ENCODE data around the gene S1PR1. TPM values are rescaled to one million over a fixed set of nuclear protein-coding genes. Genes with fewer than 3 reads are reported as not detected.
A peak's percentile ranks its signal among the peaks of the same experiment; 100 is the strongest.

S1PR1 gene
- total RNA-seq, 6 donors from 2014 or later = 18.9 to 130 (median 76.5) TPM

DNA sequence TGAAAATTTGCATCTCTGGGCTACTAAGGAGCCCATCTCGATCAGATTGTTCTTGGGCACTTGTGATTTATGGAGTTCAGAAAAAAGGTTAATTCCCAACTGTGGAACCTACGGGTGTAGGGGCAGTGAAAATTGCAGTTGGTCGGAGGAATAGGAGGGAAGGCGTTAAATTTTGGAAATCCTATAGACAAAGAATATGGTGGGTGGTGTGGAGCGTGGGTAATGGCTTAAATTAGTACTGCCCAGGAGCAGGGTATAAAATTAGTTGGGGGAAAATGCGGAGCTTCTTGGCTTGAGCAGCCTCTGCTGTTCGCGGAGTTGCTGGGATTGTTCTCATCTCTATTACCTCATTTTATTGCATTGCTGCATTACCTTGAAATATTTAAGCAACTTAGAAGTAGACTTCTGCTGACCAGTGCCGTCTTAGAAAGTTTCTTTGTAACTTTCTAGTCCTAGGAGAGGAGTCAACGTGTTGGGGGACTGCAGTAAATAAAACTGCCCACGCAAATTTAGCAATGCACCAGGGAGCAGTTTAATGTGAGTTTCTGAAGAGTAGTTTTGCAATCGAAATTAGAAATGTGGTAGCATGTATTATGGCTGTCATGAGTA is 514 bp downstream of the S1PR1 start:
- Histone ChIP-seq H3K4me3 (peak overlapping the region; percentile 60 to 78 (median 62)), H3K27ac (peak overlapping the region; percentile 89 to 97 (median 94)), H3K9me3 (no peaks in the 10 kb centered on the region), H3K27me3 (no peaks in the 10 kb centered on the region), H3K36me3 (peaks cover 0 to 19% (median 3%) of the 10 kb centered on the region in 4 donors), H3K4me1 (peaks cover 9 to 40% (median 27%) of the 10 kb centered on the region in 4 donors)
- ATAC-seq (ENCODE audit: low FRiP score in 2 of 2) (peak in 1 of 2 donors; percentile 16), DNase-seq (peak in 1 of 2 donors; percentile 26)
- WGBS, 2 donors = 2 to 8% methylated on average over 12 of the region's 12 CpGs
- no peak for TF ChIP-seq EP300 (IDR thresholded peaks at IDR 0.05)
- TF ChIP-seq POLR2AphosphoS5 (IDR thresholded peaks at IDR 0.05) = no peak
- TF ChIP-seq POLR2A (IDR thresholded peaks at IDR 0.05) = no peak
- TF ChIP-seq, protein P1, sequence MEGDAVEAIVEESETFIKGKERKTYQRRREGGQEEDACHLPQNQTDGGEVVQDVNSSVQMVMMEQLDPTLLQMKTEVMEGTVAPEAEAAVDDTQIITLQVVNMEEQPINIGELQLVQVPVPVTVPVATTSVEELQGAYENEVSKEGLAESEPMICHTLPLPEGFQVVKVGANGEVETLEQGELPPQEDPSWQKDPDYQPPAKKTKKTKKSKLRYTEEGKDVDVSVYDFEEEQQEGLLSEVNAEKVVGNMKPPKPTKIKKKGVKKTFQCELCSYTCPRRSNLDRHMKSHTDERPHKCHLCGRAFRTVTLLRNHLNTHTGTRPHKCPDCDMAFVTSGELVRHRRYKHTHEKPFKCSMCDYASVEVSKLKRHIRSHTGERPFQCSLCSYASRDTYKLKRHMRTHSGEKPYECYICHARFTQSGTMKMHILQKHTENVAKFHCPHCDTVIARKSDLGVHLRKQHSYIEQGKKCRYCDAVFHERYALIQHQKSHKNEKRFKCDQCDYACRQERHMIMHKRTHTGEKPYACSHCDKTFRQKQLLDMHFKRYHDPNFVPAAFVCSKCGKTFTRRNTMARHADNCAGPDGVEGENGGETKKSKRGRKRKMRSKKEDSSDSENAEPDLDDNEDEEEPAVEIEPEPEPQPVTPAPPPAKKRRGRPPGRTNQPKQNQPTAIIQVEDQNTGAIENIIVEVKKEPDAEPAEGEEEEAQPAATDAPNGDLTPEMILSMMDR (IDR thresholded peaks at IDR 0.05) = no peak

DNA sequence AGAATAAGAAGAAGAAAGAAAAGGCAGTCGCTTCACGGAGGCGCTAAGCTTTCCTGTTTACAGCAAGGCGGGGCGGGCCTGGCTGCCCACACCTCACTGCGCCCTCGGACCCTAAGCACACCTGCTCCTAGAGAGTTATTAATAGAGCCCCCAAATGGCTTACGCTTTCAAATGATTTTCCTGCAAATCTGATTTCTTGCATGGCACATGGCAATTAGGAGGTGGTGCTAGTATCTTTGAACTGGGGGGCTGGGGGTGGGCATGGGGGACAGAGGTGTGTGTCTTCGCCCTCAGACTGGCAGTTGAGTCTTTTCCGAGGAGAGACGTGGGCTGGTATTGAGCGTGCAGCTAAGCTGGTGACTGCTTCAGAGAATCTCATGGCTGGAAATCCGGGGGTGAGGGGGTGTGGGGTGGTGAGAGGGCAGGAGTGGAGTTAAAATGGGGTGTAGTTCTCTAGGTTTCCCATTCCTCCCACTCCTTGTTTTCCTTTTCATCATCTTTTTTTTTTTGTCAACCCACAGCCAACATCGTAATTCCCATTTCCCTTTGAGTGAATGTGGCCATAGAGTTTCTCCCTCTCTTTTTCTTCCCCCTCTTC is 1.3 kb downstream of the S1PR1 start:
- H3K27ac ChIP-seq = peak overlapping the region; percentile 89 to 97 (median 94)
- WGBS, 2 donors = 6 to 10% methylated on average over 14 of the region's 14 CpGs
- ATAC-seq (ENCODE audit: low FRiP score in 2 of 2) (no peak), DNase-seq (peak; percentile 34 to 58)
- H3K36me3 ChIP-seq = peaks cover 0 to 25% (median 3%) of the 10 kb centered on the region in 4 donors
- H3K4me1 ChIP-seq = peaks cover 14 to 46% (median 29%) of the 10 kb centered on the region in 4 donors
- no peaks in the 10 kb centered on the region for H3K9me3 ChIP-seq
- H3K4me3 ChIP-seq = peak overlapping the region; percentile 60 to 78 (median 62)
- H3K27me3 ChIP-seq = no peaks in the 10 kb centered on the region
- TF ChIP-seq EP300 (IDR thresholded peaks at IDR 0.05) (no peak), POLR2AphosphoS5 (IDR thresholded peaks at IDR 0.05) (no peak), POLR2A (IDR thresholded peaks at IDR 0.05) (no peak)
- TF ChIP-seq, protein P1 (IDR thresholded peaks at IDR 0.05) = no peak

DNA sequence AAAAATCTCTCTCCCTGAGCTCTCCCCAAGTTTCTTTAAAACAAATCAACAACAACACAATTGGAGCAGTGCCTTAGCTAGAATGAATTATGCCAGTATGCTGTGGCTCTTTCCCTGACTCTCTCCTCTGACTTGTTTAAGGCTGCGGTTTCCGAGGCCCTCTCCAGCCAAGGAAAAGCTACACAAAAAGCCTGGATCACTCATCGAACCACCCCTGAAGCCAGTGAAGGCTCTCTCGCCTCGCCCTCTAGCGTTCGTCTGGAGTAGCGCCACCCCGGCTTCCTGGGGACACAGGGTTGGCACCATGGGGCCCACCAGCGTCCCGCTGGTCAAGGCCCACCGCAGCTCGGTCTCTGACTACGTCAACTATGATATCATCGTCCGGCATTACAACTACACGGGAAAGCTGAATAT is 1.9 kb downstream of the S1PR1 start:
- DNase-seq = peak; percentile 85 to 92
- Histone ChIP-seq H3K27me3 (no peaks in the 10 kb centered on the region), H3K36me3 (peaks cover 0 to 30% (median 3%) of the 10 kb centered on the region in 4 donors), H3K4me1 (peaks cover 20 to 49% (median 29%) of the 10 kb centered on the region in 4 donors), H3K27ac (peak overlapping the region; percentile 89 to 97 (median 94)), H3K4me3 (peak overlapping the region; percentile 60 to 78 (median 62)), H3K9me3 (no peaks in the 10 kb centered on the region)
- TF ChIP-seq POLR2A (IDR thresholded peaks at IDR 0.05) (peak in 1 of 4 donors; percentile 40), EP300 (IDR thresholded peaks at IDR 0.05) (no peak), POLR2AphosphoS5 (IDR thresholded peaks at IDR 0.05) (peak; percentile 58 to 65)
- TF ChIP-seq, protein P1 (IDR thresholded peaks at IDR 0.05) = peak; percentile 90 to 97 (median 93)
- WGBS, 2 donors = 2 to 6% methylated on average over 16 to 17 of the region's 17 CpGs
- ATAC-seq (ENCODE audit: low FRiP score in 2 of 2) = peak; percentile 89

DNA sequence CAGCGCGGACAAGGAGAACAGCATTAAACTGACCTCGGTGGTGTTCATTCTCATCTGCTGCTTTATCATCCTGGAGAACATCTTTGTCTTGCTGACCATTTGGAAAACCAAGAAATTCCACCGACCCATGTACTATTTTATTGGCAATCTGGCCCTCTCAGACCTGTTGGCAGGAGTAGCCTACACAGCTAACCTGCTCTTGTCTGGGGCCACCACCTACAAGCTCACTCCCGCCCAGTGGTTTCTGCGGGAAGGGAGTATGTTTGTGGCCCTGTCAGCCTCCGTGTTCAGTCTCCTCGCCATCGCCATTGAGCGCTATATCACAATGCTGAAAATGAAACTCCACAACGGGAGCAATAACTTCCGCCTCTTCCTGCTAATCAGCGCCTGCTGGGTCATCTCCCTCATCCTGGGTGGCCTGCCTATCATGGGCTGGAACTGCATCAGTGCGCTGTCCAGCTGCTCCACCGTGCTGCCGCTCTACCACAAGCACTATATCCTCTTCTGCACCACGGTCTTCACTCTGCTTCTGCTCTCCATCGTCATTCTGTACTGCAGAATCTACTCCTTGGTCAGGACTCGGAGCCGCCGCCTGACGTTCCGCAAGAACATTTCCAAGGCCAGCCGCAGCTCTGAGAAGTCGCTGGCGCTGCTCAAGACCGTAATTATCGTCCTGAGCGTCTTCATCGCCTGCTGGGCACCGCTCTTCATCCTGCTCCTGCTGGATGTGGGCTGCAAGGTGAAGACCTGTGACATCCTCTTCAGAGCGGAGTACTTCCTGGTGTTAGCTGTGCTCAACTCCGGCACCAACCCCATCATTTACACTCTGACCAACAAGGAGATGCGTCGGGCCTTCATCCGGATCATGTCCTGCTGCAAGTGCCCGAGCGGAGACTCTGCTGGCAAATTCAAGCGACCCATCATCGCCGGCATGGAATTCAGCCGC is 2.5 kb downstream of the S1PR1 start:
- WGBS, 2 donors = 57 to 62% methylated on average over 36 to 42 of the region's 42 CpGs
- DNase-seq = peak; percentile 25 to 46
- Histone ChIP-seq H3K27me3 (no peaks in the 10 kb centered on the region), H3K27ac (peak overlapping the region; percentile 89 to 97 (median 94)), H3K4me3 (peak overlapping the region; percentile 52 to 78 (median 62)), H3K36me3 (peaks cover 0 to 32% (median 3%) of the 10 kb centered on the region in 4 donors), H3K9me3 (no peaks in the 10 kb centered on the region), H3K4me1 (peaks cover 21 to 49% (median 29%) of the 10 kb centered on the region in 4 donors)
- no peak for ATAC-seq (ENCODE audit: low FRiP score in 2 of 2)
- TF ChIP-seq POLR2AphosphoS5 (IDR thresholded peaks at IDR 0.05) = no peak
- TF ChIP-seq, protein P1 (IDR thresholded peaks at IDR 0.05) = peak in 1 of 6 experiments; percentile 18
